Uterus (tissue), 4 donors: ENCODE measurements around the gene MBD2. TPM values are rescaled to one million over a fixed set of nuclear protein-coding genes. Genes with fewer than 3 reads are reported as not detected.

ENCODE experiments used
- DNase-seq, 2 donors: peaks; one replicate each; pipeline ENCODE4 v3.0.0-alpha.2; 2019 to 2020
- H3K27ac ChIP-seq, 2 donors: fragments of 200-600 bp; sonication (generic); 1 replicate in 1 of 2; 2 replicates in 1 of 2; pipeline ENCODE4 v1.5.1; 2016 to 2018
- H3K27me3 ChIP-seq, 2 donors: fragments of 200-600 bp; sonication (generic); one replicate each; pipeline ENCODE4 v1.5.1; 2018 to 2019; ENCODE audit warnings: control low read depth in 1 of 2
- H3K36me3 ChIP-seq, 2 donors: fragments of 200-600 bp; sonication (generic); one replicate each; pipeline ENCODE4 v1.5.1; 2019; ENCODE audit warnings: control low read depth in 1 of 2
- H3K4me1 ChIP-seq, 2 donors: fragments of 200-600 bp; sonication (generic); one replicate each; pipeline ENCODE4 v1.5.1; 2018 to 2019; ENCODE audit warnings: control low read depth in 1 of 2
- H3K4me3 ChIP-seq, 2 donors: fragments of 200-600 bp; sonication (generic); 1 replicate in 1 of 2; 2 replicates in 1 of 2; pipeline ENCODE4 v1.5.1; 2018 to 2019; ENCODE audit warnings: mild to moderate bottlenecking in 1 of 2
- H3K9me3 ChIP-seq, 2 donors: fragments of 200-600 bp; sonication (generic); one replicate each; pipeline ENCODE4 v1.5.1; 2019; ENCODE audit warnings: control low read depth in 1 of 2
- CTCF ChIP-seq, 4 experiments: fragments of 200-600 bp in 2 of 4; fragments of 450-650 bp in 2 of 4; sonication (generic) in 2 of 4; IDR thresholded peaks; one replicate each; pipeline ENCODE4 v1.5.1; 2016 to 2019; ENCODE audit warnings: antibody characterized with exemption in 4 of 4, mild to moderate bottlenecking in 2 of 4, moderate library complexity in 1 of 4
- POLR2A ChIP-seq, 2 donors: fragments of 450-650 bp; IDR thresholded peaks; one replicate each; pipeline ENCODE4 v1.6.1; 2016; ENCODE audit warnings: antibody characterized with exemption in 2 of 2, mild to moderate bottlenecking in 1 of 2, moderate library complexity in 1 of 2
- intact Hi-C: fragments of 100-400 bp; cut with DNase I; formaldehyde crosslinking; loops from one replicate; pipeline ENCODE4 v1.15.1; 2023; ENCODE audit warnings: low total_unique reads
- total RNA-seq, 4 donors: library from RNA; depleted of rRNA in 3 of 4; stranded (reverse); fragments of >200 nt in 3 of 4; gene quantifications; one replicate each; pipeline versions ENCODE4 v1.1.0 to v1.2.4, GENCODE V29; 2014 to 2023
- donor health status: DM: yes; HTN: yes; CAD: no.

Gene MBD2
- total RNA-seq, 4 donors from 2014 or later = 10.8 to 76.9 (median 26.0) TPM

DNA sequence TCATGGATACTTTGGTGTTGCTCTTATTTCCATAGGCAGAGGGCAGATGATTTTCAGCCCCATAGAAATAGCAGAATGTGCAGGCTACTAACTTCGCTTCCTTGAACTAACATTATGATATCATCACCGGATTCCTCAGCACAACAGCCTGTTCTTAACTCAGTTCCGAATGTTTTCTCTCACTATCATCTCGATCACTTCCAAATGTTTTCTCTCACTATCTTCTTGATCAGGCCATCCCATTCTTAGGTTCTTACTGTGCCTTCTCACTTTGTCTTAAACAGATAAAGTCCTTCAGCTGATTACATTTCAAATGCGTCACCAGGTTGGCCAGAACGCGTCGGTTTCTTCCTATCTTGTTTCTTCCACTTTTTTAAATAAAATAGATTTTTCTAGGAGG lies 11.4 kb upstream of the MBD2 start:
- TF ChIP-seq CTCF (IDR thresholded peaks at IDR 0.05) (no peak), POLR2A (IDR thresholded peaks at IDR 0.05) (no peak)
- intact Hi-C loops = no loop called here
- H3K27ac ChIP-seq = no peak overlapping the region

GRCh38 chr18:54233747-54234146 lies 9.3 kb upstream of the MBD2 start:
- TF ChIP-seq POLR2A (IDR thresholded peaks at IDR 0.05) (no peak), CTCF (IDR thresholded peaks at IDR 0.05) (no peak)
- H3K27me3 ChIP-seq = no peaks in the 10 kb centered on the region
- no peaks in the 10 kb centered on the region for H3K36me3 ChIP-seq
- H3K4me3 ChIP-seq = no peak overlapping the region
- no peak overlapping the region for H3K27ac ChIP-seq
- DNase-seq = no peak
- intact Hi-C loops = no loop called here
- H3K4me1 ChIP-seq = no peaks in the 10 kb centered on the region
- no peaks in the 10 kb centered on the region for H3K9me3 ChIP-seq

More for the DNA sequence above, 11.4 kb upstream of the MBD2 start:
- DNase-seq = no peak
- Histone ChIP-seq H3K27me3 (no peaks in the 10 kb centered on the region), H3K4me3 (no peak overlapping the region), H3K4me1 (no peaks in the 10 kb centered on the region), H3K9me3 (no peaks in the 10 kb centered on the region), H3K36me3 (no peaks in the 10 kb centered on the region)

DNA sequence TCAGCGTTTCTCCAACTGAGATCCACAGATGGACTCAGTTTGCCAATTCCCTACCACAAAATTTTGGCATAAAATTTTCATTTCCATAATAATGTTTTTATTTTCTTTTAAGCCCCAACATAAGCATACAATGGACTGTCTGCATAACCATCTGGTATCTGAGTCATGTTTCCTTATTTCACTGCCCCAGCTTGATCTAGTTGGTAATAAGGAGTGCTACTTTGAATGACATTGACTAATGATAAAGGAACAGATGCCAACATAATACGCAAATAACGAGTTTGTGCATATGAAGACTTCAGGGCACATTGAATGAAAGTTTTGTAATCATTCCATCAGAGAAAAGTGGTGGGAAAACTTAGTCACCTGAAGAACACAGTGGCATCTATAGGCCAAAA lies 8.8 kb upstream of the MBD2 start:
- Histone ChIP-seq H3K9me3 (no peaks in the 10 kb centered on the region), H3K4me1 (no peaks in the 10 kb centered on the region), H3K4me3 (no peak overlapping the region), H3K27me3 (no peaks in the 10 kb centered on the region), H3K27ac (no peak overlapping the region), H3K36me3 (no peaks in the 10 kb centered on the region)
- no peak for DNase-seq
- intact Hi-C loops = no loop called here
- TF ChIP-seq CTCF (IDR thresholded peaks at IDR 0.05) (no peak), POLR2A (IDR thresholded peaks at IDR 0.05) (no peak)

DNA sequence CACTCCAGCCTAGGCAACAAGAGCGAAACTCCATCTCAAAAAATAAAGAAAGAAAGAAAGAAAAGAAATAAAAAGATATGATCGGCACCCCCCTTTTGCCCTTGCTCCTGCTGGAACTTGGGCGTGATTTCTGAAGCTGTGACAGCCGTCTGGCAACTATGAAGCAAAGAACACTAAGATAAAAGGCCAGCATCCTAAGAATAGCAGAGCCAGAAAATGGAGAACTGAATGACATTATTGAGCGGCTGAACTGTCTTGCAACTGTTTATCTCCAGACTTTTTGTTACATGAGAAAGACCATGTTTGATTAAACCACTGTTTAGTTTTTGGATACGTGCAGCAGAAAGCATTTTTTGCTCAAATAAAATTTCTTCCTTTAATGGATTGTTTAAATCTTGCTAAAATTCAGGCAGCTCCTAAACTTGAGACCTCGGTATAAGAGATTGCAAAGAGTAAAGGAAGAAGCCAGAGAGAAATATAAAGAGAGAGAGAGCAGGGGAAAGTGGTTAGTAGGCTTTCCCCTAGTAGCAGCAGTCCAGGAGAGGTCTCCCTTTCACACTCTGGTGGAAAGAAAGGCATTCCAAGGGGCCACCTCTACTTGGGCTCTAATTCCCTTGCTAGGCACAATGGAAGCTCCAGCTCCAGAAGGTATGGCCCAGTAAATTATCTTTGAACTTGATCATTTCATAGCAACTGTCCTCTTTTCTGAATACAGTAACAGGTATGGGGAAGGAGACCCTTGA lies 8.2 kb upstream of the MBD2 start:
- no peak for DNase-seq
- Histone ChIP-seq H3K27me3 (no peaks in the 10 kb centered on the region), H3K27ac (no peak overlapping the region), H3K9me3 (no peaks in the 10 kb centered on the region), H3K4me3 (no peak overlapping the region), H3K4me1 (no peaks in the 10 kb centered on the region), H3K36me3 (no peaks in the 10 kb centered on the region)
- intact Hi-C loops = no loop called here
- no peak for TF ChIP-seq CTCF (IDR thresholded peaks at IDR 0.05)
- no peak for TF ChIP-seq POLR2A (IDR thresholded peaks at IDR 0.05)

DNA sequence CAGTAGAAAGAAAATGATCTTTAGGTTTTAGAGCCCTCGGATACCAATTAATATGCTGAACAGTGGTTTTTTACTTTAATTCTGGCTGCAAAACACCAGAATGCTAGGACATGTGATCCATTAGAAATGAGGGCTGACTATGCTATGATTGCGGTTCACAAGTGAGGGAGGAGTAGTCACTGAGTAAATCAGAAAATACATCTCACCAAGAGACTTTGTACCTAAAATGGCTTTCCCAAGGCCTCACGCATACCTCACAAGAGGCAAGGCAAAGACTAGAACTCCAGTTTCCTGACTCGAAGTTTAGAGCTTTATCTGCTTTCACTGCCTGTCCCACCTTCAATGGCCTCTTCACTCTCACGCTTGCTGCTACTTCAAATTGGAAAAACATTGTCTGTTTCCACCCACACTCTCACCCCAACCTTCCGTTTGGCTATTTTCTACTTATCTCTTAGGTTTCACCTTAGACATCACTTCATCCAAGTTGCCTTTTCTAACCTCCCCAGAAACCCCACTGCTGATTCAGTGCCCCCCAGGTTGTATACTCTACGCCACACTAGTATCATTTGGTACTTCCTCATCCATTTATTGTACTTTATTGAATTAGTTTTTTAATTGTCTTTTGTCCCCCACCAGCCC lies 5.1 kb upstream of the MBD2 start:
- no peak for DNase-seq
- intact Hi-C loops = no loop called here
- Histone ChIP-seq H3K9me3 (no peaks in the 10 kb centered on the region), H3K4me1 (no peaks in the 10 kb centered on the region), H3K4me3 (no peak overlapping the region), H3K27me3 (no peaks in the 10 kb centered on the region), H3K27ac (no peak overlapping the region), H3K36me3 (no peaks in the 10 kb centered on the region)
- no peak for TF ChIP-seq CTCF (IDR thresholded peaks at IDR 0.05)
- TF ChIP-seq POLR2A (IDR thresholded peaks at IDR 0.05) = no peak
